K562 (cell line): ENCODE data around the gene BCAS1. TPM values are rescaled to one million over a fixed set of nuclear protein-coding genes. Genes with fewer than 3 reads are reported as not detected.

Experiments used
- CBX5 ChIP-seq: IDR thresholded peaks from 2 replicates; pipeline ENCODE4 v1.6.1; 2014; ENCODE audit warnings: low read depth, borderline replicate concordance
- ZNF584 ChIP-seq: fragments of 200-800 bp; sonication (Bioruptor generic); IDR thresholded peaks from 2 replicates; pipeline ENCODE4 v1.6.1; 2016; ENCODE audit warnings: low read depth, mild to moderate bottlenecking, missing genetic modification characterization, missing compliant biosample characterization
- ZNF589 ChIP-seq: fragments of 200-800 bp; sonication (Bioruptor generic); IDR thresholded peaks from 2 replicates; pipeline ENCODE4 v1.6.1; 2016; ENCODE audit warnings: low read depth, missing genetic modification characterization, missing compliant biosample characterization
- ZNF609 ChIP-seq: sonication (generic); formaldehyde crosslinking; IDR thresholded peaks from 2 replicates; pipeline ENCODE4 v1.8.1; 2023; ENCODE audit warnings: missing genetic modification reagents, mild to moderate bottlenecking, borderline replicate concordance
- polyA plus RNA-seq, 8 experiments: library from polyadenylated mRNA; depleted of rRNA in 4 of 8; stranded (reverse) in 5 of 8; unstranded in 3 of 8; fragments of >200 nt; fragmentation: Nextera tagmentation in 2 of 8; fragmentation: Illumina TruSeq in 1 of 8; extraction: Ambion mirVana in 2 of 8; extraction: Trizol in 1 of 8; gene quantifications; 2 replicates each; pipeline versions ENCODE4 v1.2.1 to v1.2.3, GENCODE V29; 2011 to 2014; ENCODE audit warnings: inconsistent platforms in 1 of 8, missing spikeins in 1 of 8
- total RNA-seq, 7 experiments: library from RNA; depleted of rRNA in 6 of 7; stranded (reverse); fragments of >200 nt in 6 of 7; fragmentation: Illumina TruSeq in 2 of 7; extraction: Trizol in 2 of 7; gene quantifications; 2 replicates each; pipeline versions ENCODE4 v1.2.1 to v1.2.3, GENCODE V29; 2011 to 2021; ENCODE audit warnings: low replicate concordance in 1 of 7

The BCAS1 gene
- total and polyA plus RNA-seq, 9 of the 15 experiments (the other 6 are each of a cell fraction or from before 2014, with no cell fraction given), result 0.18 to 2.3 (median 0.93) TPM

DNA sequence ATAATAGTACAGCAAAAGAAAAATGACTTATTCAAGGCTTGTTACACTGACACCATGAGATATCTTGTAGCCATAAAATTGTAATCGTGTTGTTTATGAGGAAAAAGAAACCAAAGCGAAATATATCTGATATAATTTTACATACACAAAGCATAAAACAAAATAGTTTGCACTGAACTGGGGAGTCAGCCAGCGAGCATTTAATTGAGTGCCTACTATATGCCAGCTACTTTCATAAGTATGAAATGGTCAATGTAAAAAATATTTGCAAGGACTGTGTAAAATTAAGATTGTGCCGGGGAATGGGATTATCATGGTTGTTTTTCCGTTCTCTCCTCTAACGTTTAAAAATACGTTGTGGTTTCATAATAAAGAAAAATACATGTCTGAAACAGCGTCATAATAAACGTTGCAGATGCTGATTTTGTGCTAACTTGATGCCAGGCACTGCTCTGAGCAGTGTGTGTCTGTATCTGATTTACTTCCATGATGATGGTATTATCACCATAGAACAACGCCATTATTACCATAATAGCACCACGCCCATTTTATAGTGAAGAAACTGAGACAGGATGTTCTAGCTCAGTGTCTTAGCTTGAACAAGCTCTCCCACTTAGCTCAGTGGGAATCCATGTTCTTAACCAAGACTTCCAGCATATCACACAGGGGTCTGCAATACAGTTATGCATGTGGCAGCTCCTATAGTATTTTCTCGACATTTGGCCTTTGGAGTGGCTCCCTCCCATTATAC lies 144.6 kb downstream of the BCAS1 start (continued):
- TF ChIP-seq ZNF609 (CRISPR knock-in tag) (no peak), CBX5 (no peak), ZNF584 (peak; percentile 21; the same call in 1 of the 2 replicates), ZNF589 (0 out of 2 replicates have a peak, but pooled peaks have one; percentile 40)
